Lower lobe of right lung (tissue), 2 donors: ENCODE measurements around the gene MICU1. TPM values are rescaled to one million over a fixed set of nuclear protein-coding genes. Genes with fewer than 3 reads are reported as not detected.
A peak's percentile ranks its signal among the peaks of the same experiment; 100 is the strongest.

ENCODE experiments used
- ATAC-seq, 2 donors: fragments of 200-7000 bp; cut with Tn5 transposase; one replicate each; pipeline ENCODE4 v1.9.1; 2020 to 2022; ENCODE audit warnings: mild to moderate bottlenecking in 2 of 2, moderate library complexity in 2 of 2
- DNase-seq: peaks from one replicate; pipeline ENCODE4 v3.0.0-alpha.2; 2020
- H3K27ac ChIP-seq: fragments of 200-600 bp; one replicate; pipeline ENCODE4 v1.8.0; 2022
- H3K27me3 ChIP-seq: fragments of 200-600 bp; one replicate; pipeline ENCODE4 v1.8.0; 2022; ENCODE audit warnings: low read depth
- H3K36me3 ChIP-seq: fragments of 200-600 bp; one replicate; pipeline ENCODE4 v1.8.0; 2022; ENCODE audit warnings: mild to moderate bottlenecking
- H3K4me1 ChIP-seq: fragments of 200-600 bp; one replicate; pipeline ENCODE4 v1.8.0; 2022
- H3K4me3 ChIP-seq: fragments of 200-600 bp; one replicate; pipeline ENCODE4 v1.8.0; 2022; ENCODE audit warnings: mild to moderate bottlenecking
- H3K9me3 ChIP-seq: fragments of 200-600 bp; one replicate; pipeline ENCODE4 v1.8.0; 2022
- CTCF ChIP-seq: fragments of 200-600 bp; IDR thresholded peaks from one replicate; pipeline ENCODE4 v1.8.0; 2022; ENCODE audit warnings: antibody characterized with exemption, mild to moderate bottlenecking
- intact Hi-C: fragments of 100-400 bp; cut with DNase I; formaldehyde crosslinking; loops from one replicate; pipeline ENCODE4 v1.11.0; 2022
- total RNA-seq: library from RNA; stranded (reverse); fragmentation: NEBNext Ultra II Directional; extraction: Animal tissue kit (Norgen Biotek cat#: 25700); gene quantifications from one replicate; pipeline ENCODE4 v1.2.1, GENCODE V29; 2021
- donor health status: DM: no; HTN: yes; CAD: no; lungs with severe emphysema.

The MICU1 gene
- total RNA-seq, 1 donor from 2014 or later: 57.1 TPM

- no peaks in the 10 kb centered on the region for H3K27me3 ChIP-seq
- intact Hi-C loops: no loop called here
- ATAC-seq (no peak), DNase-seq (no peak)
- H3K27ac ChIP-seq: no peak overlapping the region
- no peak for TF ChIP-seq CTCF
- no peaks in the 10 kb centered on the region for H3K36me3 ChIP-seq
- H3K4me3 ChIP-seq: no peak overlapping the region
- no peaks in the 10 kb centered on the region for H3K9me3 ChIP-seq
- peaks cover 3% of the 10 kb centered on the region for H3K4me1 ChIP-seq
Observed at GRCh38 chr10:72597897-72598296, 28.0 kb downstream of the MICU1 start.

- no peak overlapping the region for H3K4me3 ChIP-seq
- no peaks in the 10 kb centered on the region for H3K36me3 ChIP-seq
- H3K9me3 ChIP-seq: no peaks in the 10 kb centered on the region
- H3K4me1 ChIP-seq: peaks cover 3% of the 10 kb centered on the region
- no peaks in the 10 kb centered on the region for H3K27me3 ChIP-seq
- DNase-seq: no peak
- intact Hi-C loops: no loop called here
- TF ChIP-seq CTCF: no peak
- no peak overlapping the region for H3K27ac ChIP-seq
- no peak for ATAC-seq
Observed at GRCh38 chr10:72595436-72595835, 30.4 kb downstream of the MICU1 start.

- TF ChIP-seq CTCF: no peak
- peak; percentile 41 to 55 for ATAC-seq
- Histone ChIP-seq H3K27ac (no peak overlapping the region), H3K9me3 (no peaks in the 10 kb centered on the region), H3K4me3 (no peak overlapping the region), H3K4me1 (peaks cover 3% of the 10 kb centered on the region), H3K27me3 (no peaks in the 10 kb centered on the region), H3K36me3 (no peaks in the 10 kb centered on the region)
- intact Hi-C loops: no loop called here
- DNase-seq: no peak
Observed at GRCh38 chr10:72593963-72594362, 31.9 kb downstream of the MICU1 start.

- intact Hi-C loops: no loop called here
- DNase-seq: no peak
- no peak for TF ChIP-seq CTCF
- Histone ChIP-seq H3K27me3 (no peaks in the 10 kb centered on the region), H3K4me3 (no peak overlapping the region), H3K4me1 (peaks cover under 1% of the 10 kb centered on the region), H3K36me3 (no peaks in the 10 kb centered on the region), H3K27ac (no peak overlapping the region), H3K9me3 (no peaks in the 10 kb centered on the region)
- no peak for ATAC-seq
Observed at GRCh38 chr10:72588266-72588665, 37.6 kb downstream of the MICU1 start.

- DNase-seq (no peak), ATAC-seq (no peak)
- H3K36me3 ChIP-seq: no peaks in the 10 kb centered on the region
- TF ChIP-seq CTCF: no peak
- no peaks in the 10 kb centered on the region for H3K27me3 ChIP-seq
- no peak overlapping the region for H3K27ac ChIP-seq
- no peak overlapping the region for H3K4me3 ChIP-seq
- H3K9me3 ChIP-seq: no peaks in the 10 kb centered on the region
- H3K4me1 ChIP-seq: no peaks in the 10 kb centered on the region
- intact Hi-C loops: no loop called here
Observed at GRCh38 chr10:72587568-72587967, 38.3 kb downstream of the MICU1 start.

- no peak for TF ChIP-seq CTCF
- DNase-seq: no peak
- intact Hi-C loops: no loop called here
- Histone ChIP-seq H3K27ac (no peak overlapping the region), H3K4me3 (no peak overlapping the region), H3K9me3 (no peaks in the 10 kb centered on the region), H3K27me3 (no peaks in the 10 kb centered on the region), H3K4me1 (no peaks in the 10 kb centered on the region), H3K36me3 (no peaks in the 10 kb centered on the region)
- ATAC-seq: no peak
Observed at GRCh38 chr10:72574636-72575035, 51.2 kb downstream of the MICU1 start.
